ENCODE data around the gene EPB42.

DNA sequence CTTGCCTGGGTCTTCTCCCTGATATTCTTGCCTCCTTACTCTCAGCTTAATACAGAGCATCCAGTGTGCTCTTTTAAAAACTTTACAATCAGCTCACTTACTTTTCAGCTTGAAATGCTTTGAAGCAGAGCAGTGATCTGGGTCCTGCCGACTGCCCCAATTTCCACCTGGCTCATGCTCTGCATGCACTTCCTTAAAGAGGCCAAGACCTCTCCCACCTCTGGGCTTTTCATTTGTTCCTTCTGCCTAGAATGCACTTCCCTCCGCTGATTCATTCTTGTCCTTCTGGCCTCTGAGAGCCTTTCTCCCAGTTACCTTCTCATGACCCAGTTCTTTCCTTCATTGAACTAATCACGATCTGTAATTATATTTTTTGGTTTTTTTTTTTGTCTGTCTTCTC, 37.5 kb downstream of the EPB42 start:
- TF ChIP-seq POLR2A (IDR thresholded peaks at IDR 0.05; ENCODE audit: low read depth, low read length) (no peak), POLR2AphosphoS5 (IDR thresholded peaks at IDR 0.05; ENCODE audit: low read depth, low read length) (no peak)

Data from GM12892 (cell line).